ENCODE measurements around the gene TMLHE. TPM values are rescaled to one million over a fixed set of nuclear protein-coding genes. Genes with fewer than 3 reads are reported as not detected.

TMLHE gene
- total and polyA plus RNA-seq, 10 of the 15 experiments (the other 5 are each of a cell fraction or from before 2014, with no cell fraction given), result 7.1 to 21.7 (median 13.6) TPM

- TF ChIP-seq E2F4 (IDR thresholded peaks at IDR 0.05; ENCODE audit: low read depth, low read length), result no peak
Observed at GRCh38 chrX:155662282-155662681, 49.5 kb upstream of the TMLHE start (continued).

GRCh38 chrX:155645180-155645579 is 32.4 kb upstream of the TMLHE start:
- 50% methylated on average over 2 of the region's 2 CpGs for WGBS (ENCODE audit: insufficient coverage, insufficient replicate concordance, low lambda C conversion rate, missing lambda C conversion rate)
- H3K79me2 ChIP-seq (ENCODE audit: control insufficient read depth, insufficient read depth, low read length), result no peaks in the 10 kb centered on the region
- H3K4me3 ChIP-seq, result no peak overlapping the region
- no peaks in the 10 kb centered on the region for H3K27me3 ChIP-seq (replicated peaks in 1 of 2; ENCODE audit: control insufficient read depth in 2 of 2, insufficient read depth in 2 of 2, low read length in 1 of 2)
- no peaks in the 10 kb centered on the region for H4K20me1 ChIP-seq (ENCODE audit: control insufficient read depth, insufficient read depth)
- in situ Hi-C loops (cut with MboI) (no loop called here), intact Hi-C loops (cut with micrococcal nuclease; ENCODE audit: unreplicated experiment) (no loop called here)
- SMC1A ChIA-PET (ENCODE audit: uncharacterized antibody, unreplicated experiment), result interaction anchor here (1.2 kb wide), 1 partner anchor 31 kb away, joined by 3 read pairs; no protein-coding TSS in a partner anchor
- H3K27ac ChIP-seq (ENCODE audit: control insufficient read depth, insufficient read depth), result no peak overlapping the region
- CTCF ChIA-PET, result no interaction called here
- no TSS peak for BruUV-seq (replicated peaks)
- POLR2A ChIA-PET, result no interaction called here
- no peaks in the 10 kb centered on the region for H3K9me3 ChIP-seq (replicated peaks; ENCODE audit: control insufficient read depth, insufficient read depth, low read length)
- ATAC-seq, result no peak
- TF ChIP-seq MXI1 (IDR thresholded peaks at IDR 0.05; ENCODE audit: low read depth, low read length) (no peak), ZBED1 (IDR thresholded peaks at IDR 0.05; ENCODE audit: borderline replicate concordance) (no peak), SMARCA5 (IDR thresholded peaks at IDR 0.05) (no peak), ESRRA (IDR thresholded peaks at IDR 0.05; ENCODE audit: low read length) (no peak), ATF7 (IDR thresholded peaks at IDR 0.05; ENCODE audit: low read depth) (no peak), ZNF217 (IDR thresholded peaks at IDR 0.05) (no peak), MLLT1 (IDR thresholded peaks at IDR 0.05) (no peak), SREBF2 (IDR thresholded peaks at IDR 0.05; ENCODE audit: low read length) (no peak), YBX1 (IDR thresholded peaks at IDR 0.05) (no peak), HDAC2 (IDR thresholded peaks at IDR 0.05) (no peak), CEBPB (IDR thresholded peaks at IDR 0.05; ENCODE audit: borderline replicate concordance in 1 of 2, low read depth in 2 of 2, low read length in 2 of 2) (no peak), JUNB (IDR thresholded peaks at IDR 0.05) (no peak), JUND (IDR thresholded peaks at IDR 0.05; ENCODE audit: low read depth, low read length) (no peak), DPF2 (IDR thresholded peaks at IDR 0.05) (no peak), SIX5 (IDR thresholded peaks at IDR 0.05; ENCODE audit: low read depth, low read length, severe bottlenecking) (no peak), SRF (IDR thresholded peaks at IDR 0.05; ENCODE audit: low read depth in 2 of 2, low read length in 2 of 2) (no peak), RFX5 (IDR thresholded peaks at IDR 0.05; ENCODE audit: low read depth, low read length) (no peak), NFXL1 (IDR thresholded peaks at IDR 0.05; ENCODE audit: borderline replicate concordance) (no peak), NFYB (IDR thresholded peaks at IDR 0.05; ENCODE audit: insufficient read depth, low read depth, low read length) (no peak), STAT3 (IDR thresholded peaks at IDR 0.05; ENCODE audit: low read depth, low read length) (no peak)
- H3K36me3 ChIP-seq (ENCODE audit: control insufficient read depth in 2 of 2, insufficient read depth in 2 of 2, low read length in 1 of 2), result no peaks in the 10 kb centered on the region
- no peaks in the 10 kb centered on the region for H3K4me1 ChIP-seq (ENCODE audit: control insufficient read depth, insufficient read depth, low read length)
- H3K4me2 ChIP-seq (ENCODE audit: control insufficient read depth, insufficient read depth), result no peak overlapping the region
- H2AFZ ChIP-seq (ENCODE audit: control insufficient read depth, low read depth, low read length), result no peak overlapping the region
- no peak overlapping the region for H3K9ac ChIP-seq (ENCODE audit: control insufficient read depth, insufficient read depth, low read length)
- FAIRE-seq, result no peak
- DNase-seq (ENCODE audit: low read depth, low spot score), result no peak
- RAD21 ChIA-PET (ENCODE audit: unreplicated experiment), result no interaction called here

Measured in GM12878 (cell line).